Cardiac fibroblast (primary cell): ENCODE measurements around the gene PDXDC1.
"Not testable (repeated sequence)": the region's sequence is repeated elsewhere in the genome, so short reads cannot be mapped to it uniquely, and the experiment has no call there.

Experiments used
- DNase-seq, 2 donors: peaks; one replicate each; pipeline versions ENCODE4 v3.0.0 to v3.0.0-alpha.2; 2010; ENCODE audit warnings: low read depth in 2 of 2
- H3K4me3 ChIP-seq, 2 donors: replicated peaks in 1 of 2; 1 replicate in 1 of 2; 2 replicates in 1 of 2; pipeline ENCODE4 v1.5.1; 2011; ENCODE audit warnings: low read depth in 2 of 2, low read length in 2 of 2, mild to moderate bottlenecking in 2 of 2, moderate library complexity in 1 of 2
- CTCF ChIP-seq: IDR thresholded peaks from one replicate; pipeline ENCODE4 v1.5.1; 2011; ENCODE audit warnings: low read depth, mild to moderate bottlenecking, low read length, inconsistent platforms

PDXDC1 gene, protein sequence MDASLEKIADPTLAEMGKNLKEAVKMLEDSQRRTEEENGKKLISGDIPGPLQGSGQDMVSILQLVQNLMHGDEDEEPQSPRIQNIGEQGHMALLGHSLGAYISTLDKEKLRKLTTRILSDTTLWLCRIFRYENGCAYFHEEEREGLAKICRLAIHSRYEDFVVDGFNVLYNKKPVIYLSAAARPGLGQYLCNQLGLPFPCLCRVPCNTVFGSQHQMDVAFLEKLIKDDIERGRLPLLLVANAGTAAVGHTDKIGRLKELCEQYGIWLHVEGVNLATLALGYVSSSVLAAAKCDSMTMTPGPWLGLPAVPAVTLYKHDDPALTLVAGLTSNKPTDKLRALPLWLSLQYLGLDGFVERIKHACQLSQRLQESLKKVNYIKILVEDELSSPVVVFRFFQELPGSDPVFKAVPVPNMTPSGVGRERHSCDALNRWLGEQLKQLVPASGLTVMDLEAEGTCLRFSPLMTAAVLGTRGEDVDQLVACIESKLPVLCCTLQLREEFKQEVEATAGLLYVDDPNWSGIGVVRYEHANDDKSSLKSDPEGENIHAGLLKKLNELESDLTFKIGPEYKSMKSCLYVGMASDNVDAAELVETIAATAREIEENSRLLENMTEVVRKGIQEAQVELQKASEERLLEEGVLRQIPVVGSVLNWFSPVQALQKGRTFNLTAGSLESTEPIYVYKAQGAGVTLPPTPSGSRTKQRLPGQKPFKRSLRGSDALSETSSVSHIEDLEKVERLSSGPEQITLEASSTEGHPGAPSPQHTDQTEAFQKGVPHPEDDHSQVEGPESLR

DNA sequence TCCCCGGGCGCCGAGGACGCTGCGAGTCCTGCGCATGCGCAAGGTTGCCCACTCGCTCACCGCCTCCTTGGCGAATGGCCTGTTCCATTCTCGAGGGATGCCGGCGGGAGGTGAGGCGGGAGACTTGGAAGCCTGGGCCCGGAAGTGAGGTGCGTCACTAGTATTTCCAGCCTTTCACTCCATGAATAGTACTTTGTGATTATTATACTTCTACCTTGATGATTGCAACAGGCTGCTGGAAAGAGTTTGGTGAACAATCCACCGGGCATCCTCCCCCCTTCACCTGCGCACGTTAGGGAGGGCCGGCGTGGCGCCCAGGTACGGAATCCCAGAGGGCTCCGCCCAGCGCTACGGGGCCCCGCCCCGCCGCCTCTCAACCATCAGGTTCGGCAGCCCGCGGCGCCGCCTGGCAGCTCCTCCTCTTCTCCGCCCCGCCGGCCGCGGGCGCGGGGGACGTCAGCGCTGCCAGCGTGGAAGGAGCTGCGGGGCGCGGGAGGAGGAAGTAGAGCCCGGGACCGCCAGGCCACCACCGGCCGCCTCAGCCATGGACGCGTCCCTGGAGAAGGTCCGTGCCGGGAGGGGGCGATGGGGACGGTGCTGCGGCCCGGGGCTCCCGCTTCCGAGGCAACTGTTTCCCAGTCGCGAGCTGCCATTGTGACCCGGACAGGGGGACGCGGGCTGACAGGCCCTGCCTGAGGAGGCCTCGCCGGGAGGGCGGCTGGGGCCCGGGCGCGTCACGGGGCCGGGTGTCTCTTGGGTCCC, at the start of gene PDXDC1:
Gene PDXDC1, plus strand, starts transcription at position 371 of the 762 bp plus-strand sequence. Its CDS starts 174 bp downstream, at position 545.
- H3K4me3 ChIP-seq, result peak within 1 kb of the TSS; percentile 74 to 83
- peak; percentile 86 to 88 for DNase-seq

GRCh38 chr16:14928064-14928714, 46.6 kb upstream of the PDXDC1 start:
- not testable (repeated sequence) for H3K4me3 ChIP-seq
- DNase-seq, result peak; percentile 0 to 5

DNA sequence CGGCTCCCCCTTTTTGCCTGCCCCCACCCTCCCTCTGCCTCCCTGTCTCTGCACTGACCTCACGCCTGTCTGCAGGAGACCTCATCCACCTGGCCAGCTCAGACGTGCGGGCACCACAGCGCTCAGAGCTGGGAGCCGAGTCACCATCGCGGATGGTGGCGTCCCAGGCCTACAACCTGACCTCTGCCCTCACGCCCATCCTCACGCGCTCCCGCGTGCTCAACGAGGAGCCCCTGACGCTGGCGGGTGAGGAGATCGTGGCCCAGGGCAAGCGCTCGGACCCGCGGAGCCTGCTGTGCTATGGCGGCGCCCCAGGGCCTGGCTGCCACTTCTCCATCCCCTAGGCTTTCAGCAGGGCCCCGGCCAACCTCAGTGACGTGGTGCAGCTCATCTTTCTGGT, 45.6 kb upstream of the PDXDC1 start:
- not testable (repeated sequence) for DNase-seq, H3K4me3 ChIP-seq

- not testable (repeated sequence) for H3K4me3 ChIP-seq, DNase-seq
Observed at GRCh38 chr16:14930246-14930645, 44.6 kb upstream of the PDXDC1 start.

DNA sequence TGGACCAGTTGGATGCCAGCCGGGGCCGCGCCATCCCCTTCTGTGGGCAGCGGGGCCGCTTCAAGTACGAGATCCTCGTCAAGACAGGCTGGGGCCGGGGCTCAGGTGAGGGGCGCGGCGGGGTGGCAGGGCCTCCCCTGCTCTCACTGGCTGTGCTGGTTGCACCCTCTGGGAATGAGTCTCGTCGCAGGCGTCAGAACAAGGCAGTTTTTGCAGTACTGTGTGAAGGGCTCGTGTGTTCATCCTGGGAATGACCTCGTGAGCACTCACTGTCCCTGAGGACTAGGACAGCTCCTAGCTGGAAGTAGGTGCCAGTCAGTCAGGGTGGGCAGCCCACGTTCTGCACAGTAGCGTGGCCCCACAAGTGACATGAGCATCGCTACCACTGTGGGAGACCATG, 43.9 kb upstream of the PDXDC1 start:
- not testable (repeated sequence) for H3K4me3 ChIP-seq, DNase-seq

DNA sequence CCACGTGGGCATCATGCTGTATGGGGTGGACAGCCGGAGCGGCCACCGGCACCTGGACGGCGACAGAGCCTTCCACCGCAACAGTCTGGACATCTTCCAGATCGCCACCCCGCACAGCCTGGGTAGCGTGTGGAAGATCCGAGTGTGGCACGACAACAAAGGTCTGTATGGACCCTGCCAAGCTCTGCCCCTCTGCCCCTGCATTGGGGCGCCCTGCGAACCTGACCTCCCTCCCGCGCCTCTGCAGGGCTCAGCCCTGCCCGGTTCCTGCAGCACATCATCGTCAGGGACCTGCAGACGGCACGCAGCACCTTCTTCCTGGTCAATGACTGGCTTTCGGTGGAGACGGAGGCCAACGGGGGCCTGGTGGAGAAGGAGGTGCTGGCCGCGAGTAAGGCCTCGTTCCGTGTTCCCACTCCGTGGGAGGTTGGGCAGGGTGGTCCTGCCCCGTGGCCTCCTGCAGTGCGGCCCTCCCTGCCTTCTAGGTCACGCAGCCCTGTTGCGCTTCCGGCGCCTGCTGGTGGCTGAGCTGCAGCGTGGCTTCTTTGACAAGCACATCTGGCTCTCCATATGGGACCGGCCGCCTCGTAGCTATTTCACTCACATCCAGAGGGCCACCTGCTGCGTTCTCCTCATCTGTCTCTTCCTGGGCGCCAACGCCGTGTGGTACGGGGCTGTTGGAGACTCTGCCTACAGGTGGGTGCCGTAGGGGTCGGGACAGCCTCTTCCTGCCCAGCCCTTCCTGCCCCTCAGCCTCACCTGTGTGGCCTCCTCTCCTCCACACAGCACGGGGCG, 42.0 kb upstream of the PDXDC1 start:
- not testable (repeated sequence) for DNase-seq, H3K4me3 ChIP-seq

DNA sequence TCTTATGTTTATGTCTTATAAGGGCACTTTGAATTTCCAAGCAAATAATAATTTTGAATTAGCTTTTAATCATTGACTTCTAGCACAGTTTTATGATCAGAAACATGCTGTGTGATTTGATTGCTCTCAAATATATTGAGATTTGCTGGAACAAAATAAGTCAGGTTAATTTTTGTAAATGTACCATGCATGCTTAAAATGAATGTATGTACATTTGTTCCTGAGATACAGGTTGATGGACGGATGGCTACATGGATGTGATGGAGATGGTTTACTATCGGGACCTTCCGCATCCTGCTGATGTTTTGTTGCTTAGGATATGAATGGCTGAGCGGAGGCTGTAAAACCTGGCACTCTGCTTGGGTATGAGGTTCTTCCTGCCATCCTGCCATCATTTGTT, 37.7 kb upstream of the PDXDC1 start, which contains the start of gene NPIPA1:
Gene NPIPA1, plus strand, starts transcription at position 301 of the 400 bp plus-strand sequence. Its CDS starts 0 bp downstream, at position 301.
- not testable (repeated sequence) for DNase-seq, H3K4me3 ChIP-seq

- not testable (repeated sequence) for H3K4me3 ChIP-seq, DNase-seq
Observed at GRCh38 chr16:14937994-14938393, 36.8 kb upstream of the PDXDC1 start.

DNA sequence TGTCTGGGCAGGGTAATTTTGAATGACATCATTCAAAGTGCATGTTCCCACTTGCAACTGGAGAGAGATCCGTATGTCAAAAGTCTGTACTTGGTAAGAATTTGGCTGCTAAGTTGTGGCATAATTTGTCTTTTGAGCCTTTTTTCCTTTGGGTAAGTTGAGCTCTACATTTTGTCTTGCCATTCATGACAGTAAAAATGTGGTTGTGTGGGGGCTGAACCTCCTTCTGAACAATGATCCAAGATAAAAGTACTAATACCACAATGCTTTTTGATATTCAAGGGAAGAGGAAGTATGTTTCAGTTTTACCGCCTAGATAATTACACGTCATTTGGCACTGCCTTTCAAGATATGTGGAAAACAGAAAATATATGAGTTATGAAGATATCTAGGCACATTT, 32.1 kb upstream of the PDXDC1 start:
- not testable (repeated sequence) for DNase-seq, H3K4me3 ChIP-seq

DNA sequence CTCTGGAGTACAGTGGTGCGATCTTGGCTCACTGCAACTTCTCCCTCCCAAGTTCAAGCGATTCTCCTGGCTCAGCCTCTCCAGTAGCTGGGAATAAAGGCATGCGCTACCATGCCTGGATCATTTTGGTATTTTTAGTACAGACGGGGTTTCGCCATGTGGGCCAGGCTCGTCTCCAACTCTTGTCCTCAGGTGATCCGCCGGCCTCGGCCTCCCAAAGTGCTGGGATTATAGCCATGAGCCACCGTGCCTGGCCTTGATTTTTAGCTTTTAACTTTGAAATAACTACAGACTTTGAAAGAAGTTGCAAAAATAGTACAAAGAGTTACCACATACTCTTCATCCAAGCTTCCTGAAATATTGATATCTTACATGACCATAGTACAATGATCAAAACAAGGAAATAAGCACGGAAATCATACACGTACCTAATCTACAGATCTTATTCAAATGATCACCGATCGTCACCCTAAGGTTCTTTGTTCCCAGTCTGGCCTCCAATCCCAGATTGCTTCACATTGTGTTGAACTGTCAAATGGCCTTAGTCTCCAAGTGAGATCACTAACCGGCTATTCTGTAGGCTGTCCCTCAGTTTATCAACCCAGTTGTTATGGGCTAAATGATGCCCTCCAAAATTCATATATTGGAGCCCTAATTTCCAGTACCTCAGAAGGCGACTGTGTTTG, 19.1 kb upstream of the PDXDC1 start:
- TF ChIP-seq CTCF, result no peak
- no peak for DNase-seq
- no peak overlapping the region for H3K4me3 ChIP-seq
